GM21723 (cell line): ENCODE results near the gene MKRN2OS.

Experiments
- ATAC-seq: cut with Tn5 transposase; IDR thresholded peaks from one replicate; pipeline ENCODE4 v1.9.1; 2021; ENCODE audit warnings: mild to moderate bottlenecking, moderate library complexity; ENCODE audit not compliant: unreplicated experiment

The MKRN2OS gene

DNA sequence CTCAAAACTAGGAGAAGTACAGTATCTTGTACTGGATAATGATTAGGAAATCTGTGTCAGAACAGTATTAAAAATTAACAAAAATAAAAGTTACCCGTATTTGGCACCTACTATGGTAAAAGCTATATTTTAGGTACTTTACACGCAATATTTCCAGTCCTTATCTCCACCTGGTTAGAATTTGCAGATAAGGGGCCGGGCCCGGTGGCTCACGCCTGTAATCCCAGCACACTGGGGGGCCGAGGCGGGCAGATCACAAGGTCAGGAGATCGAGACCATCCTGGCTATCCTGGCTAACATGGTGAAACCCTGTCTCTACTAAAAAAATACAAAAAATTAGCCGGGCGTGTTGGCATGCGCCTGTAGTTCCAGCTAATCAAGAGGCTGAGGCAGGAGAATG is 28.4 kb downstream of the MKRN2OS start:
- ATAC-seq = no peak

DNA sequence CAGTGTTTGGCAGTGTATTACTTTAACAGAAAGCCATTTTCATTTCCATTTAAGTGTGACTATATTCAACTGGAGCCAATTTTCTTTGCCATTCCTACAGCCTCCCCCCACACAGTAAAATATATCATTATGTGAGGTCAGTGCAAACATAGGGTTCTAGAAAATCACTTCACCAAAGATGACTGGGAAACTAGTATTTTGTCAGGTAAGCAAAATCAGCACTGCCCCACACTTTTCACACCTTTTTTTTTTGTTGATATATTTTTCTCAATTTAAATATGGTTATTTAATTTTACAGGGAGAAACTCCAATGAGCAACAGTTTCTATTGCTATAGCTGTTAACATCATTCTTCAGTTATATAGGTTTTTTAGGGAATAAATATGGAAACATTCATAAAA is 29.7 kb downstream of the MKRN2OS start:
- no peak for ATAC-seq

- ATAC-seq = no peak
Observed at GRCh38 chr3:12513694-12514446, 31.4 kb downstream of the MKRN2OS start.

- no peak for ATAC-seq
Observed at GRCh38 chr3:12512534-12513118, 32.7 kb downstream of the MKRN2OS start.

DNA sequence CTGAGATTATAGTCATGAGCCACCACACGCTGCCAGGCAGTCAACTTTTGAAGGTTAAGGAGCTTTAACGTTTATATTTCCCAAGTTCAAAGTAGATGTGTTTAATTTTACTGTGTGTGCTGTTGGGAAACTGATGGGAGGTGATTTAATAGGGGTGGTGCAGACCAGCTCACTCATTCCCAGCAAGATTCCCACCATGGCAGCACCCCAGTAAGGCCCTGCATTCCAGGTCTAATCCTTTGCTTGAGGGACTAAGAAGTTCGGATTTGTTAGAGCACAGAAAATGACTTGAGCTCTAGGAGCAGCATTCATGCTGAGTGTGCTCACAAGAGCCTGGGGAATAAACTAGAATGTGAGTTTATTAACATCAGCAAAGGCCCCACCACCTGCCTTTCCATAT is 35.8 kb downstream of the MKRN2OS start:
- no peak for ATAC-seq

DNA sequence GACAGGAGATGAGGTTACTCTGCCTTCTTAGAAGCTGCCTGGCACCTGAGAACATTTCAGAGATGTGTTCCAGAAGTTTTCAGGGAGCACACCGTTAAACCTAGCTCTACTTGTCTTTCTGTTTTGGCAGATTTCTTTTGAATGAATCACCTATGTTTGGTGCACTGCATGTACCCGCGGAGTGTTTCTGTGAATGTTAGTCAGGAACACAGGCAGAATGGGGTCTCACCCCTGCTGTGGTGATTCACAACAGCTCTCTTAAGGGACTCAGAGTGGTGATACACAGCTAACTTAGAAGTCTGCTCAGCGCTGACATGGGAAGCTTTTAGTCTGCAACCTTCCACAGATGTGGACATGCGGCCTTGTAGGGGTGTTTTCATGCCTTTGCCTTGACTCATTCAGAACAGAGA is 37.0 kb downstream of the MKRN2OS start:
- ATAC-seq = no peak

- no peak for ATAC-seq
Observed at GRCh38 chr3:12507591-12508281, 37.6 kb downstream of the MKRN2OS start.

- no peak for ATAC-seq
Observed at GRCh38 chr3:12506201-12506709, 39.0 kb downstream of the MKRN2OS start.

DNA sequence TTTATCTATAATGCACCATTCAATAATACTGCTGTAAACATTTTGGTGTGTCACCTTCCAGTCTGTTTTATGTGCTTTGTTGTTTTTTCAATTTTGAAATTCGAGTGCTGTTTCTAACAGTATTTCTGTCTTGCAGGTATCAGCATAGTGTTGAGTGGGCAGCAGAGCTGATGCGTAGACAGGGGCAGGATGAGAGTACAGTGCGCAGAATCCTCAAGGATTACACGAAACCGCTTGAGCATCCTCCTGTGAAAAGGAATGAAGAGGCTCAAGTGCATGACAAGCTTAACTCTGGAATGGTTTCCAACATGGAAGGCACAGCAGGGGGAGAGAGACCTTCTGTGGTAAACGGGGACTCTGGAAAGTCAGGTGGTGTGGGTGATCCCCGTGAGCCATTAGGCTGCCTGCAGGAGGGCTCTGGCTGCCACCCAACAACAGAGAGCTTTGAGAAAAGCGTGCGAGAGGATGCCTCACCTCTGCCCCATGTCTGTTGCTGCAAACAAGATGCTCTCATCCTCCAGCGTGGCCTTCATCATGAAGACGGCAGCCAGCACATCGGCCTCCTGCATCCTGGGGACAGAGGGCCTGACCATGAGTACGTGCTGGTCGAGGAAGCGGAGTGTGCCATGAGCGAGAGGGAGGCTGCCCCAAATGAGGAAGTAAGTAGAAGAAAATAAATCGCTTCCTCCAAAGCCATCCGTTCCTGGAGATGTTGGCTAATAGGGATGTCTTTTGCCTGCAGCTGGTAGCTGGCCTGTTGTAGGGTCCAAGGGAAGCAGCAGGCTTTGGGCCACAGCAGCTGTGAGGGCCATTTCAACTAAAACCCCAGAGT is 42.0 kb downstream of the MKRN2OS start:
- ATAC-seq = no peak

GRCh38 chr3:12501360-12502020 is 43.8 kb downstream of the MKRN2OS start:
- no peak for ATAC-seq

GRCh38 chr3:12499474-12499873 is 45.8 kb downstream of the MKRN2OS start:
- no peak for ATAC-seq

DNA sequence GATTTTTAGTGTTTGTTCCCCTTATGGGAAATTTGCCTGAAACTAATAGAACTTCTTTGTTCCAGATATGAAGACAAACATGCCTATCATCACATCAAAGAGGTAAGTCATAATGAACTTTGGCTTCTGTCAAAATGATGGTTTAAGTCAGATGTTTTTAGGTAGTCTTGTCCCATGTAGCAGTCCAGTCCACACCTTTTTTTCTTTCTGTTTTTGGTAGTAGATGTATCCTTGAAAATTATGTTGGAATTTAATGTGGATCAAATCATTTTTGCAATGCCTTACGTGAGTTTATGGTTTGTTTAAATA is 48.9 kb downstream of the MKRN2OS start:
- ATAC-seq = no peak

- ATAC-seq = no peak
Observed at GRCh38 chr3:12495749-12496452, 49.4 kb downstream of the MKRN2OS start.

DNA sequence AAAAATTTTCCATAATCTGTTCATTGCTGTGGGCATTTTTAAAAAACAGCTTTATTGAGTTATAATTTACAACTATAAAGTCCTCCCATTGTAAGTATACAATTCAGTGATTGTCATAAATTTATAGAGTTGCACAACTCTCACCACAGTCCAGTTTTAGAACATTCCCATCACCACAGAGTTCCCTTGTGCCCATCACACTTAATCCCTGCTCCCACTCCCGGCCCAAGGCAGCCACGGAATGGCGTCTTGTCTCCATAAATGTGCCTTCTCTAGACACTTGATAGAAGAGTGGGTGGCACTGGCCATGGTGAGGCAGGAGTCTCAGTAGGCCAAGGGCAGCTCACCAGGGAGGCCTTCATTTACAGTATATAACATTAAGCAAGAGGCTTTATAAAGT is 54.8 kb downstream of the MKRN2OS start:
- ATAC-seq = no peak

- ATAC-seq = no peak
Observed at GRCh38 chr3:12489832-12490231, 55.5 kb downstream of the MKRN2OS start.
